GM19324 (cell line): Measurements from ENCODE around the gene DPF3.
"Not testable (repeated sequence)": the region's sequence is repeated elsewhere in the genome, so short reads cannot be mapped to it uniquely, and the experiment has no call there.

ENCODE experiments used
- ATAC-seq: cut with Tn5 transposase; IDR thresholded peaks from one replicate; pipeline ENCODE4 v1.9.1; 2021; ENCODE audit warnings: mild to moderate bottlenecking, moderate library complexity; ENCODE audit not compliant: unreplicated experiment, low FRiP score

Gene DPF3

DNA sequence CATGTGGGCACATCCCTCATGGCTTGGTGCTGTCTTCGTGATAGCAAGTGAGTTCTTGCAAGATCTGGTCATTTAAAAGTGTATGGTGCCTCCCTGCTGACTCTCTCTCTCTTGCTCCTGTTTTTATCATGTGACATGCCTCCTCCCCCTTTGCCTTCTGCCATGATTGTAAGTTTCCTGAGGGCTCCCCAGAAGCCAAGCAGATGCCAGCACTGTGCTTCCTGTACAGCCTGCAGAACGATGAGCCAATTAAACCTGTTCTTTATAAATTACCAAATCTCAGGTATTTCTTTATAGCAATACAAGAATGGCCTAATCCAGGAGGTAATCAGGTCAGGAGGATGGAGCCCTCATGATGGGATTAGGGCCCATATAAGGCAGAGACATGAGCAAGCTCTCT, 116.3 kb downstream of the DPF3 start:
- no peak for ATAC-seq

DNA sequence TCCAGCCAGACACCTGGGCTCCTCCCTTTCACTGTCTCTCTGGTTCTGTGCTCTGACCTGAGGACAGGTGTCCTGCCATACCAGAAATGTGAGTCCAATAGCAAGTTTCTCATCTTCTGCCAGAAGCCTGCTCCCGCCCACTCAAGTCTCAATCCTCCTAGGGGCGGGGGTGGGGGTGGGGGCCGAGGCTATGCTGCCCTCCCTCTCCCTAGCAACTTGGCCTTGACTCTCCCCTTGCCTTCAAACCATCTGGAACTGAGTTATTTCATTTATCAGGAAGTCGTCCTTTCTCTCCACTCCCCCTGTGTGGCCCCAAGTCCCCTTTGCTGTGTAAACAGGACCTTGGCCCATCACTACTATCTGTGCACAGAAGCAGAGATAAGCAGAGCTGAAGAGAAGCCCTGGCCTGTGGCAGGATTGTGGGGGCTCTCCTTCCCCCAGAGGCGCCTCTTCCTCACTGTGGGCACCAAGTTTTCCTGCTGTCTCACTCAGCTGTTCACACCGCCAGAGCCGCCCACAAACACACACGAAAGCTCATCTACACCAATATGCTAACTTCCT, 117.1 kb downstream of the DPF3 start:
- ATAC-seq, result no peak

DNA sequence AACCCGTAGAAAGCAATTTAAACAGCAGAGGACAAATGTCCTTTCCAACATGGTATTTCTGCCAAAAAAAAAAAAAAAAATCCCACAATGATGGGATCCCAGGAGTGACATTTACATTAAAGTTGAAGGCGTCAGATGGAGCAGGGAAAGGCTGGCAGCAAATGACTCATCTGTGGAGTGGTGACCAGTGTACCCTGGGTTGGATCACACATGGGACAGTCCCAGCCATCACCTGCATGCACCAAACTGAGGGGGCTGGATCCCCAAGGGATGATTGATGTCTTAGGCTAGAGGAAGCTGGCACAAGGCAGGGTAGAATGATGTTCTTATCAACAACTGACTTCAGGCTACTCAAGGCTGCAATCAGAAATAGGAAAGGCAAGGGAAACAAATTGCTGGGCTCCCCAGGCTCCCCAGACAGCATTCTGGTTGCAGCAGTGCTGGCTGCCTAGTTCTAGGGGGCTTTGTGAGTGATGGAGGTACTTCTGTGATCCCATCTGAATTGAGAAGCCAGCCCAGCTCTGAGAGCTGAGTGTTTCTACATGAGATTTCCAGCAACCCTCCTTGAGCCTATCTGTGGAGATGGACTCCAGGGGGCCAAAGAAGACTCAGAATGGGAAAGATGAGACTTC, 117.9 kb downstream of the DPF3 start:
- ATAC-seq, result no peak

DNA sequence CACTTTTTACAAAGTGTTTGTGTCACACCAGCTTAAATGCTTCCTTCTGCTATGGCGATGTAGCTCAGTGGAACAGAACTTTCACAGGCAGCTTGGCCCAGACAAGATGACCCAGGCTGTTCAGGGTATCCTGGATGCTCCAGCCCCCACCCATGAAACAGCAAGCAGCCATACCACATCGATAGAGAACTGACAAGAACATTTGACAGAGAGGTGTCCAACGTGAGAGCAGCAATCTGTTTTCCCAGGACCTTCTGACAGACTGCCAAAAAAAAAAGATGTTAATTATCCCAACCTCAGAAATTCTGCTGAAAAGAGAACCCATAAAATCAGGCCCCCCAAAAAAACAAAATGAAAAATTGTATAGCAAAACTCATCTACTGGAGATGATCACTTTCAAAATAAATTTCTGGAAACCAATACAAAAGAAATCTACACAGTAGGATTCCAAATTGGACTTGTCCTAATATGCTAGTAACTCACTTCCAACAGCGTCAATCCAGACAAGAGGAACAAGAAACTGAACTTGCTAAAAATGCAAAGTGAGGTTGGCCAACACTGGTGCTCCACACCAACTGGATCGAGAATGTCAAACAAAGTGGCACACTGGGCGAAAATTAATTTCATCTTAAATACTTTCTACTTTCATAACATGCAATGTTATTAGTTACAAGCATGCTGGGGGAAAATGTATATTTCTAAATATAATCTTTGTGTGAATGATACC, 118.8 kb downstream of the DPF3 start:
- no peak for ATAC-seq

DNA sequence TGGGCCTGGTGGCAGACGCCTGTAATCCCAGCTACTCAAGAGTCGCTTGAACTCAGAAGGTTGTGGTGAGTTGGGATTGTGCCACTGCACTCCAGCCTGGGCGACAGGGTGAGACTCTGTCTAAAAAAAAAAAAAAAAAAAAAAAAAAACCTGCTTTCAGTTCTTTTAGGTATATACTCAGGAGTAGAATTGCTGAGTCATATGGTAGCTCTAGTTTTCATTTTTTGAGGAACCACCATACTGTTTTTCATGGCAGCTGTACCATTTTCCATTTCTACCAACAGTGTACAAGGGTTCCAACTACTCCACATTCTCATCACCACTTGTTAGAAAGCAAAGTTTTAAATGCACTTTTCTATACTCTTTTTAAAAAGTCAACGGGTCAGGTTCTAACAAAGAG, 119.8 kb downstream of the DPF3 start:
- no peak for ATAC-seq

DNA sequence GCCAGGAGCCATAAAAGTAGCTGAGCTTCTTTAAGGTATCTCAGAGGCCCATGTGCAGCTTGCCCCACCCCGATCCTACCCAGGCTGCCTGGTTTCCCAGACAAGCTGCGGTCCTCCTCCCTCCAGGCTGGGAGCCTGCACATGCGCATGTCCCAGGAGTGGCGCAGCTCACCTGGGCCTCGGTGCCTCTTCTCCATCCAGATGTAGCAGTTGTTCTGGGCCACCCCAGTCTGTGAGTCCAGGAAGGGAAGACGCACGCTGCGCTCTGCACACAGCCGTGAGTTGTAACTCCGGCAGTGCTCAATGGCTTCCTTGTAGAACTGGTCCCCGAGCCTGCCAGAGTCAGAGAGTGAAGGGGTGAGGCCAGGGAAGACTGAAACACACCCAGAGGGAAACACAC, 122.3 kb downstream of the DPF3 start:
- no peak for ATAC-seq

DNA sequence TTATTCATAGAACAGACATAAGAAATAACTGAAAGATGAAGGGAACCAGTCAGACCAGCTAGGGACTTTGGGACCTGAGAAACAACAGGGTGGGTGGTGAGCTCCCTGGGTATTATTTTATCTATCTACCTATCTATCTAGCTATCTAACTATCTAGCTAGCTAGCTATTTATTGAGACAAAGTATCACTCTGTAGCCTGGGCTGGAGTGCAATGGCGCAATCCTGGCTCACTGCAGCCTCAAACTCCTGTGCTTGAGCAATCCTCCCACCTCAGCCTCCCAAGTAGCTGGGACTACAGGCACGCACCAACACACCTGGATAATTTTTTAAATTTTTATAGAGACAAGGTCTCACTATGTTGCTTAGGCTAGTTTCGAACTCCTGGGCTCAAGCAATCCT, 127.6 kb downstream of the DPF3 start:
- ATAC-seq, result no peak

DNA sequence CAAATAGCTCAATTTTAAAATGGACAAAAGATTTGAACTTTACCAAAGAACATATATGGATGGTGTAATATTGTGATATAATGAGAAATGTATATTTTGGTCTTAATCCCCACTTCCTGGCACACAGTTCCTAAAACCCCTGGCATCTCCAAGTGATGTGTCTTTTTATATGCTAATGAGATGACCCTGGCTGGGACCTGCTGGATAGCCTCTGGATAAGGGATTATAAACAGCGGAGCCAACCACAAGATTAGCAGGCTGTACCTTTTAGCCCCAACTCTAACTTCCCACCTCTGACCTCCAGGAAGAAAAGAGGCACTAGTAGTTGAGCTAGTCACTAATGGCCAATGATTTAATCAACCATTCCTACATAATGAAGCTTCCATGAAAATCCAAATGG, 130.0 kb downstream of the DPF3 start:
- no peak for ATAC-seq

DNA sequence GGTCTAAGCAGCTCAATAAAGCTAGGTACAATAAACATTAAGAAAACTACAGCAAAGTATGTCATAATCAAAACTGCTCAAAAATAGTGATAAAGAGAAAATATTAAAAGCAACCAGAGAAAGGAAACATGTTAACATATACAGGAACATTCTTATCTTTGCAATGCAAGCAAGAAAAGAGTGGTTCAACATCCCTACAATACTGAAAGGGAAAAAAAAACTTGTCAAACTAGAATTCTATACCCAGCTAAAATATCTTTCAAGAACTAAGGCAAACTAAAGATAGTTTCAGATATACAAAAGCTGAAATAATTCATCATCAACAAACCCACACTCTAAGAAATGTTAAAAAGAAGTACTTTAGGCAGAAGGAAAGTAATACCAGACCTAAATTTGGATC, 134.2 kb downstream of the DPF3 start:
- no peak for ATAC-seq

DNA sequence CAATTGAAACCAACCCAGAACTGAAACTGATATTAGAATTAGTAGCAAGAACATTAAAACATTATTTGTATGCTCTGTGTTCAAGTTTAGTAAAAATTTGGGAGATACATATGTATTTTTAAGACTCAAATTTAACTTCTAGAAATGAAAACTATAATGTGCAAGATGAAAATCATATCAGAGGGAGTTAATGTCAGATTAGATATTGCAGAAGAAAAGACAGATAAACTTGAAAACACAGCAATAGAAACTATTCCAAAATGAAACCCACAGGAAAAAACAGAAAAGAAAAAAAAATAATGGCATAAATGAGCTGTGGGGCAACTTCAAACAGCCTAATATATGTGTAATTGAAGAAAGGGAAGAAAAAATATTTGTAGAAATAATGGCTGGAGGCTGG, 134.9 kb downstream of the DPF3 start:
- no peak for ATAC-seq

DNA sequence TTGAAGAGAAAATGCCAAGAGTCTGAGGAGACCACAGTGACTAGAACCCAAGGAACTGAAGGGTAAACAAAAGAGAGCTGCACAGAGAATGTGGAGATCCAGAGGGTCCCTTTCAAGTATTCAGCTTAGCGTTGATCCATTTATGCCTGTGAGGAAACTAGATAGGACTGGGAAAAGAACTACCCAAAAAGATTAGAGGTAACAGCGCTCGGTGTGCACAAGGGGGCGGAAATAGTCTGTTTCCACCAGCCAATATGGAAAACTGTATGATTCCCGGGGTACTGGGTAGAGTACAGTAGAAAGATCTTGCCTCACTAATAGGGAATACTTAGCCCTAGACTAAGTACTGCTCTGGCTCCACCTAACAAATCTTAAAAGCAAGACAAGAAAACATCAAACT, 135.5 kb downstream of the DPF3 start:
- no peak for ATAC-seq

DNA sequence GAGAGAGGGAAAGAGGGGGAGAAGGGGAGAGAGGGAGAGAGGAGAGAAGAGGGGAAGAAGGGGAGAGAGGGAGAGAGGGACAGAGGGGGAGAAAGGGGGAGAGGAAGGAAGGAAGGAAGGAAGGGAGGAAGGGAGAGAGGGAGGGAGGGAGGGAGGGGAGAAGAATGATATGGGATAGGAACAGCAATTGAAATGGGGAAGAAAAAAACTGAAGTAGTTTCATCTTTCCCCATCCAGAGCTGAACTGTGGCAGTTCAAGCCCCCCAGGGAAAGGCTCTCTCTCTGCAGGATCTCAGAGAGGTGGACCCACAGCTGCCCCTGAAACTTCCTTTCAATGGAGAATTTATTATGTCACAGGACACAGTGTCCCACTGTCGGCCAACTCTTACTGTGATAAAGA, 136.9 kb downstream of the DPF3 start:
- ATAC-seq, result no peak

DNA sequence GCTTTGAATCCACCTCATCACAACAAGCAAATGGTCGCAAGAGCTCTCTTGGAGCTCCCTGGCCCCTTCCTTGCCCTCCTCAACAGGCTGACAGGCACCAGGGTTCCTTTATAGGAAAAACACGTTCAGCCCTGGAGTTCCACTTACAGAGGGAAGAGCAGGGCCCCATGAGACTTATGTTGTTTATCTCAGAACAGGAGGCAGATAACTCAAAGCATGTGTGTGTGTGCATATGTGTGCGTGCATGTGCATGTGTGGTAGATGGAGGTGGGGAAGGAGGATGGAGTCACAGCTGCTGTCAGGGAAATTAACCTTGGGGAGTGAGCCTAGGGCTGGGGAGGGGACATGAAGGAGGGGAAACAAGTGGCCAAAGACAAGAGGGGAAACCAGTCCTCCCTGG, 138.1 kb downstream of the DPF3 start:
- no peak for ATAC-seq

DNA sequence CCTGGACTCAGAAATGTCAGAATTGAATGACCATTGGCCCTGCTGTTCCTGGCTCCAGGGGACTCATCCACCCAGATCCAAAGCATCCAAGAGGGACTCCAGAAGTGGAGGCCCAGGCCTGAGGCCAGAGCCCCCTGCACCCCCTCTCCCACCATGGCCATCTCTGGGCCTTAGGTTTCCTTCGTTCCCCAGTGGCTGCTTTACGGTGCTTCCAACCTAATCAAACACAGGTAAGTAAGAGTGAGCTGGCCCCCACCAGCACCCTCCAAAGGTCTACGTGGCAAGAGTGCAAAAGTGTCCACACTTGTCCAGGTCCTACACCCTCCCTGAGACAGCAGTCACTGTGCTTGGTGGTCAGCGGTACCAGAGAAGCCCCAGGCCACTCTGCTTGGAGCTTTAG, 139.0 kb downstream of the DPF3 start:
- ATAC-seq, result no peak

DNA sequence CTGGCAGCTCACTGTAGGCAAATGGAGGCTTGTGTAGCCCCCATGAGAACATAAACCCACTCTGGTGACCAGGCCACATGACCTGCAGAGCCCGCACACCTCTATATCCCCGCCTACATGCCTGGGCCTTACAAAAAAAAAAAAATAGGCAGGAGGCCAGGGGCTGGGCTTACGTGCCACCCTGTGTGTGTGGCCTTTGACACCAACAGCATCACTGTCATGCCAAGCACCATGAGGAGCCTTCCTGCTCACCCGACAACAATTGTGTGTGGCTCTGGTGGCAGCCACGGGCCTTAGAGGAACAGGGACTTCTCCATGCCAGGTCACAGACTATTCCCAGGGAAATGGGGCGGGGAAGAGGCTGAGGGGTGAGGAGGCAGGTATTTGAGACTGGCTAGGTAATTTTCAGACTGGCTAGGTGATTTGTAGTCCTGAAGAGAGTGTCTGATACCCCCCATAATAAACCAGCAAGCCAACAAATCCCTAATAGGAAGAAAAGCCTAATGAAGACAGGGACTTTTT, 140.0 kb downstream of the DPF3 start:
- no peak for ATAC-seq

DNA sequence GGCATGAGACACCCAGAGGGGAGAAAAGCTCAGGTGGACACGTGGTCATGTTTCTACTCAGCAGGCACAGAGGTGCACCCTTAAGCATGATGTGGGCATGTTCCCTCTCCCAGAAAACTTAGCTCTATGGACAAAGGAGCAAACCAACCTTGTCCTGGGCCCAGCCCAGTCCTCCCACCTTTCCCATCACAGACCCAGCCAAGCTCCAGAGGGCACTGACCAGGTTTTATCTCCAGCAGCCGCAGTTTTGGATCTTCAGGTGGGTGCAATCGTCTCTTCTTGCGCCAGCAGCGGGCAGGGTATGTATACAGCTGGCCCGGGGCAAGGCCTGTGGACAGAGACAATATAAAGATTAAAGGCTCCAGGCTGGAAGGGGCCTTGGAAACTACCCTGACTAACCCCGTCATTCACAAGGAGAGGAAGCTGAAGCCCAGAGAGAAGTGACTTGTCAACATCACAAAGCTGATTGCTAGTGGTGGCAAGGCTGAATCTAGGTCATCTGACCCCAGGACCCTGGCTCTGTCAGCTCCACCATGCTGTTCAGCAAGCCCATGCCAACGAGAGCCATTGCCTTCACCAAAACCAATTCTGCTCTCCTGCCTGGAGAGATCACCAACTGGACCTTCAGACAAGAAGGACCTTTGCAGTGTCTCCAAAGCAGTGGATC, 140.7 kb downstream of the DPF3 start:
- ATAC-seq, result no peak

DNA sequence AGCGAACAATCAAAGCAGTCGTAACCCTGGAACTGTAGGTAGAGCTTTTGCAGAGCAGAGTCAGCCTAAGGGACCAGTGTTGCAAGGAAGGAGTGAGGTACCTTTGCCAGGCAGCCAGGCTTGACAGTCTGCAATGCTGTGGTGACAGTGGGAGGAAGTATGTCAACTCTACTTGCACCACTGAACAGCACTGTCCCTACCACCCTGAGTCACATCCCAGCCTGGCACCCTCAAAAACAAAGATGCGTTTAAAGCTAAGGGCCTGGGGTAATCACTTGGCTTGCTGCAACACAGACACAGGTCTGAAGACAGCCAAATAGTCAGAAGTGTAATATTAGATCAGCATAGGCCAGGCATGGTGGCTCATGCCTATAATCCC, 141.9 kb downstream of the DPF3 start:
- no peak for ATAC-seq

DNA sequence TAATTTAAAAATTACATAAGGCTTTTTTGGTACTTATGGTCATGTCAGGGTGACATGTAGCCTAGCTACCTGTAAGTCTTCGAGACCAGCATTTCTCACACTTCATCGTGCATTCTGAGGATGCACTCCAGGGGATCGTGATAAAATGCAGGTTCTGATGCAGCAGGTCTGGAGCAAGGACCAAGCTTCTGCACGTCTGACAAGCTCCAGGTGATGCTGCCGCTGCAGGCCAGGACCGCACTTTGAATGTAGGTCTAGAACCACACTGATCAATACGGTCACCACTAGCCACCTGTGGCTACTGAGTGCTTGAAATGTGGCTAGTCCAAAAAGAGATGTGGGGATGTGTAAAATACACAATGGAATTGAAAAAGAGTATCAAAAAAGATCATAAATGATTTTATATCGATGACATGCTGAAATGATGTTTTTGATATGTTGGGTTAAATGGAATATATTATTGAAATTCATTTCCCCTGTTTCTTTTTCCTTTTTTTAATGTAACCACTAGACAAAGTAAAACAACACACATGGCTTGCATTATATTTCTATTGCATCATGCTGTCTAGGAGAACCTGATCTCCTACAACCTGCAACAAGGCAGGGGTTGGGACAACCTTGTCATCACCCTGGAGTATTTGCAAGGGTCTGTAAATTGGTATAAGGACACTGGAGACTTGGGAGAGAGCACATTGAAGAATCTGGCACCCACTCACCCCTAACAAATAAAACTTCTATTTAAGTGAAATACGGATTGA, 142.4 kb downstream of the DPF3 start:
- no peak for ATAC-seq

DNA sequence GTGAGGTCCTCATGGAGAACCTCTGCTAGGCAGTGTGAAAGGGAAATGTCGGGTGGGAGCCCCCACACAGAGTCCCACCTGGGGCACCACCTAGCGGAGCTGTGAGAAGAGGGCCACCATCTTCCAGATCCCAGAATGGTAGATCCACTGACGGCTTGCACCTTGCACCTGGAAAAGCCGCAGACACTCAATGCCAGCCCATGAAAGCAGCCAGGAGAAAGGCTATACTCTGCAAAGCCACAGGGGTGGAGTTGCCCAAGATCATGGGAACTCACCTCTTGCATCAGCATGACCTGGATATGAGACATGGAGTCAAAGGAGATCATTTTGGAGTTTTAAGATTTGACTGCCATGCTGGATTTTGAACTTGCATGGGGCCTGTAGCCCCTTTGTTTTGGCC, 145.0 kb downstream of the DPF3 start:
- not testable (repeated sequence) for ATAC-seq

DNA sequence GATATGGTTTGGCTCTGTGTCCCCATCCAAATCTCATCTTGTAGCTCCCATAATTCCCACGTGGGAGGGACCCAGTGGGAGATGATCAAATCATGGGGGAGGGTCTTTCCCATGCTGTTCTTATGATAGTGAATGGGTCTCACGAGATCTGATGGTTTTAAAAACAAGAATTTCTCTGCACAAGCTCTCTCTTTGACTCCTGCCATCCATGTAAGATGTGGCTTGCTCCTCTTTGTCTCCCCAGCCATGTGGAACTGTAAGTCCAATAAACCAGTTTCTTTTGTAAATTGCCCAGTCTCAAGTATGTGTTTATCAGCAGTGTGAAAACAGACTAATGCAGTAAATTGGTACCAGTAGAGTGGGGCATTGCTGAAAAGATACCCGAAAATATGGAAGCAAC, 146.2 kb downstream of the DPF3 start:
- no peak for ATAC-seq
